ENCODE measurements around the gene TRAF1.

TRAF1 gene

GRCh38 chr9:120940573-120940972, 14.0 kb upstream of the TRAF1 start:
- DNase-seq, result no peak

GRCh38 chr9:120938851-120939250, 12.3 kb upstream of the TRAF1 start:
- no peak for DNase-seq

GRCh38 chr9:120937596-120937995, 11.0 kb upstream of the TRAF1 start:
- no peak for DNase-seq

- no peak for DNase-seq
Measured at GRCh38 chr9:120937127-120937526, 10.5 kb upstream of the TRAF1 start.

GRCh38 chr9:120936764-120937122, 10.1 kb upstream of the TRAF1 start:
- no peak for DNase-seq

- peak; percentile 91 for DNase-seq
Measured at GRCh38 chr9:120936011-120936763, 9.6 kb upstream of the TRAF1 start.

- DNase-seq, result no peak
Measured at GRCh38 chr9:120935383-120935857, 8.8 kb upstream of the TRAF1 start.

- no peak for DNase-seq
Measured at GRCh38 chr9:120934281-120934680, 7.7 kb upstream of the TRAF1 start.

GRCh38 chr9:120933310-120934055, 6.9 kb upstream of the TRAF1 start:
- DNase-seq, result no peak

GRCh38 chr9:120932086-120932823, 5.7 kb upstream of the TRAF1 start:
- DNase-seq, result no peak

- no peak for DNase-seq
Measured at GRCh38 chr9:120931231-120932085, 4.9 kb upstream of the TRAF1 start.

GRCh38 chr9:120929229-120929791, 2.7 kb upstream of the TRAF1 start:
- DNase-seq, result no peak

GRCh38 chr9:120928483-120929228, 2.1 kb upstream of the TRAF1 start:
- peak; percentile 72 for DNase-seq

GRCh38 chr9:120928015-120928482, 1.5 kb upstream of the TRAF1 start:
- no peak for DNase-seq

- DNase-seq, result no peak
Measured at GRCh38 chr9:120927269-120928014, 846 bp upstream of the TRAF1 start.

GRCh38 chr9:120925535-120926396, 830 bp downstream of the TRAF1 start:
- DNase-seq, result peak; percentile 75

GRCh38 chr9:120924698-120925534, 1.7 kb downstream of the TRAF1 start:
- no peak for DNase-seq

GRCh38 chr9:120923620-120924328, 2.8 kb downstream of the TRAF1 start:
- DNase-seq, result no peak

All from activated CD4-positive, alpha-beta T cell treated with anti-CD3 and anti-CD28 coated beads, Interleukin-2, amount 50 U/mL, for 1 hour (primary cell).